GM21515 (cell line): ENCODE data around the gene B3GNT9.

Experiments
- ATAC-seq: cut with Tn5 transposase; IDR thresholded peaks from one replicate; pipeline ENCODE4 v1.9.1; 2021; ENCODE audit not compliant: unreplicated experiment

B3GNT9 gene

DNA sequence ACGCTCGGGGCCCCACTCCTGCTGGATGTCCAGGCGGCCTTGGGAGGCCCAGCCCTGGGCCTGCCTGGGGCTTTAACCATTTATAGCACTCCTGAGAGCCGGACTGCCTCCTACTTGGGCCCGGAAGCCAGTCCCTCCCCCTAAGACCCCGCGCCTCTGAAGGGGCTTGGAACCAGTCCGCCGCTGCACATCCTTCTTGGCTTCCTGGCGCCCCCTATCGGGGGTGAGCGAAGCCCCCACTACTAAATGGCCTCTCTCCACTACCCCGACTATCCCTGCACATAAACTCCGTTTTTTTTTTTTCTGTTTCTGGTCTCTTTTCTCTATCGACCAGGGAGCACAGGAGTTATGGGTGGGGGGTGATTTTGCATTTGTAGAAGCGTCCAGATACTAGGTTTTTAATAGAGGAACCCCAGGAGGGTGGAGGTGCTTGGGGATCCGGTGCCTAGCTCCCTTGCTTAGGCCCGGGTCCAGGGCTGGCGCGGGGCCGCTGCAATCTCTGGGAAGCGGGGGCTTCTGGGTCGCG, 18.9 kb upstream of the B3GNT9 start:
- no peak for ATAC-seq

DNA sequence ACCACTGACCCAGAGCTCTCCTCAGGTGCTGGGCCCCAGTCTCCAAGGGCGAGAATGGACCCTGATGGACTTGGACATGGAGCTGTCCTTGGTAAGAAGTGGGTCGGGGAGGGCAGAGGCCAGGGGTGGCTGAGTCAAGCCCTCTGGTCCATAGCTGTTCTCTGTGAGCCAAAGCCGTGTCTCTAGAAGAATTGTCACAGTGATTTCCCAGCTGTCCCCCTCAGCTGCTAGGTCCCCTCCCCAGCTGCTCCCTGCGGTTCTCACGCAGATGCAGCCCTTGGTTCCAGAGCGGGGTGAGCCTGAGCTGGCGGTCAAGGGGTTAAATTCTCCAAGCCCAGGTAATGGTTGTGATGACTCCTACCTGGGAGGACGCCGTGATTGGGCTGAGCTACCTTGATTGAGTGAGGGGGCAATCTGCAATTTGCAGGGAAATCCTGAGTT, 18.2 kb upstream of the B3GNT9 start:
- no peak for ATAC-seq

DNA sequence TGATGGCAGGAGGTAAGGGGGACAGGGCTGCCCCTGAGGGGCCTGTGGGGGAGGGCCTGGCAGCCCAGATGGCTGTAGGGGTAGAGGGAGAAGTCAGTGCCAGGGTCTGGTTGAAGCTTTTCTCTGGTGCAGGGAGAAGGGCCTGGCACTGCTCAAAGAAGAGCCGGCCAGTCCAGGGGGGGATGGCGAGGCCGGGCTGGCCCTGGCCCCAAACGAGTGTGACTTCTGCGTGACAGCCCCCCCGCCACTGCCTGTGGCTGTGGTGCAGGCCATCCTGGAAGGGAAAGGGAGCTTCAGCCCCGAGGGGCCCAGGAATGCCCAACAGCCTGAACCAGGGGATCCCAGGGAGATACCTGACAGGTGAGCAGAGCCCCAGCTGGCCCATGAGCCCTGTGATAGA, 16.8 kb upstream of the B3GNT9 start:
- no peak for ATAC-seq

- ATAC-seq, result no peak
Measured at GRCh38 chr16:67166598-67167168, 15.9 kb upstream of the B3GNT9 start.

DNA sequence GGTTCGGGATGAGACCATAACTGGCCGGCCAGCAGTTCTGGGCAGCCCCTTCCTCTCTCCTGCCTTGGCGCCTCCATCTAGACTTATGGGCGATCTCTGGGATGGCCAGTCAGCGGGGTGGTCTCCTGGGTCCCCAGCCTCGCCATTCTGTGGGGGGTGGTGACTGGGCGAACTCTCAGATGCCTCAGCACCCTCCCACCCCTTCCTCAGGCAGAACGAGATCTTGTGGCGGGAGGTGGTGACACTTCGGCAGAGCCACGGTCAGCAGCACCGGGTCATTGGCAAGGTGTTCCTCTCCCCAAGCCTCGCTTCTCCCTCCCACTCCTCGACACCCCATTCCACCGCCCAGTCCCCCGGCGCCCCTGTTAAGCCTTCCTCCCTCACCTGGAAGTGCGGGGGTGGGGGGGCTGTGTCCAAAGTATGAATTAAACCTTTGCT, 15.3 kb upstream of the B3GNT9 start:
- no peak for ATAC-seq

DNA sequence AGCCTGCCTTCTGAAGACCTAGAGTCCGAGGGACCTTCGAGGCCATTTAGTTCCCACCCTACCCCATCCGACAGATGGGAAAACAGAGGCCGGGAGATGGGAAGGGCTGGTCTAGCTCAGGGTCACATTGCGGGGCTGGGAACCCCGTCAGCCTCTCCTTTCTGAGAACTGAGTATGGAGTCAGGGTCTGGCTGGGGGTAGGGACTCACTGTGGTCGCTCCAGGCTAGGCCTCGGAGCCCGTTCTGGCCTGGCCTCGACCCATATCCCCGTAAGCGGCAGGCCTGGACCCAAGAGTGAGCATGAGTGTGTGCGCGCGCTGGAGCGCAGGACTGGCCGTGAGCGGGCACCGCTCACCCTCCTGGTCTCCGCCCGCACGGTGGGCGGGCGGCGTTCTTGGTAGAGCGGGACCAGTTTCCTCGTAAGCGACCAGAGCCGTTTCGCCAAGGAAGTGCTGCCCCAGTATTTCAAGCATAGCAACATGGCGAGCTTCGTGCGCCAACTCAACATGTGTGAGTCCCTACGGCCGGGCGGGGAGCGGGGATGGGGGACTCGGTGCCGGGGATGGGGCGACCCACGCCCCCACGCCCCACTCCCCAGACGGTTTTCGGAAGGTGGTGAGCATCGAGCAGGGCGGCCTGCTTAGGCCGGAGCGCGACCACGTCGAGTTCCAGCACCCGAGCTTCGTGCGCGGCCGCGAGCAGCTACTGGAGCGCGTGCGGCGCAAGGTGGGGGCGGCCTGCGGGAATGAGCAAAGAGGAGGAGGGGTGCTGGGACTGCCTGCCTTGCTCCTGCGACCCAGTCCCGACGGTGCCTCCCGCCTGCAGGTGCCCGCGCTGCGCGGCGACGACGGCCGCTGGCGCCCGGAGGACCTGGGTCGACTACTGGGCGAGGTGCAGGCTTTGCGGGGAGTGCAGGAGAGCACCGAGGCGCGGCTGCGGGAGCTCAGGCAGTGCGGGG, 14.6 kb upstream of the B3GNT9 start:
- ATAC-seq, result no peak

DNA sequence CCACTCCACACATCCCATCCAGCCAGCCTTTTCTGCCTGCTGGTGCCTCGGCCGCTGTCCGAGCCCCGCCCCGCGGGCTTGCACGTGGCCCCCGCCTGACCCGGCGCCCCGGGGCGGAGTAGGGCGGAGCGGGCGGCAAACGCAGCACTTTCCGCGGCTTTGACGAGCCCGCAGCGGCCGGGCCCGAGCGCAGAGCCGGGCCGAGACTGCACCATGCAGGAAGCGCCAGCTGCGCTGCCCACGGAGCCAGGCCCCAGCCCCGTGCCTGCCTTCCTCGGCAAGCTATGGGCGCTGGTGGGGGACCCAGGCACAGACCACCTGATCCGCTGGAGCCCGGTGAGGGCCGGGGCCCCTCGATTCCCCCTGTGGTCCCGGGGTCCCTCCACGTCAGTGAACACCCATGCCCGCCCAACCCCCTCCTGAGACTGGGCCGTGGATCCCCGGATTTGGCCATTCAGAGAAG, 13.8 kb upstream of the B3GNT9 start, which contains the start of gene HSF4:
HSF4 (plus strand) TSS at position 147 of the 463 bp plus-strand sequence; CDS start at position 214, 67 bp downstream.
- no peak for ATAC-seq

- ATAC-seq, result no peak
Measured at GRCh38 chr16:67163999-67164558, 13.3 kb upstream of the B3GNT9 start.

DNA sequence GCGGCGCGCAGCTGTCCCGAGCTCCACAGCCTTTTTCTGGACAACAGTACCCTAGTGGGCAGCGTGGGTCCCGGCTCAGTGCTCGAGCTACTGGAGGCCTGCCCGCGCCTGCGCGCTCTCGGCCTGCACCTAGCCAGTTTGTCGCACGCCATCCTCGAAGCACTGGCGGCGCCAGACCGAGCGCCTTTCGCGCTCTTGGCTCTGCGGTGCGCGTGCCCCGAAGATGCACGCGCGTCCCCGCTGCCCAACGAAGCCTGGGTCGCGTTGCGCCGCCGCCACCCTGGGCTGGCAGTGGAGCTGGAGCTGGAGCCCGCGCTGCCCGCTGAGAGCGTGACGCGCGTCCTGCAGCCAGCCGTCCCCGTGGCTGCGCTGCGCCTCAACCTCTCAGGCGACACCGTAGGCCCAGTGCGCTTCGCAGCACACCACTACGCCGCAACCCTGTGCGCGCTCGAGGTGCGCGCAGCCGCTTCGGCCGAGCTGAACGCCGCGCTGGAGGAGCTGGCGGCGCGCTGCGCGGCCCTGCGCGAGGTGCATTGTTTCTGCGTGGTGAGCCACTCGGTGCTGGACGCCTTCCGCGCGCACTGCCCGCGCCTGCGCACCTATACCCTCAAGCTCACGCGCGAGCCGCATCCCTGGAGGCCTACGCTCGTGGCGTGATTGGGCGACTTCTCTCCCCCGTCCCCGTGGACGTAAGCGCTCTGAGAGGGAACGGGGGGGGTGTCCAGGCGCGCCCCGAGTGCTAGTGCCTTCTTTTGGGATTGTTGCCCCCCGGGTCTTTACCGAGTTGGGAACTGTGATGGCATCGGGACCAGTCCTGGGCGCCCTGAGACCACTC, 12.6 kb upstream of the B3GNT9 start:
- ATAC-seq, result no peak

- ATAC-seq, result no peak
Measured at GRCh38 chr16:67162506-67163163, 11.8 kb upstream of the B3GNT9 start.

DNA sequence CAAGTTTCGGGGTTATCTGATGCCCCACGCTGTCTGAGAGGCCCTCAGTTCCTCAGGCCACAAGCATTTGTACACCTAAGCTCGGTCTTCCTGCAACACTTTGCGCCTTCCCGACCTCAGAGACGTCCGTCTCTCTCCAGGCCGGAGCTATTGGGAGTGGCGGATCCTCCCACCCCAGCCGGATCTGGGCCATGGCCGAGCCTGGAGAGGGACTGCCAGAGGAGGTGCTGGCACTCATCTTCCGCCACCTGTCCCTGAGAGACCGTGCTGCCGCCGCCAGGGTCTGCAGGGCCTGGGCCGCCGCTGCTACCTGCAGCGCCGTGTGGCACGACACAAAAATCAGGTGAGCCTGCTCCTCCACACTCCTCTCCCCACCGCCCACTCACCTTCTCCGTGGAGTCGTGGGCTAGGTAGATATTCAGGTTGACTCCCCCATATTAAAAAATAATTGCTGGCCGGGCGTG, 10.8 kb upstream of the B3GNT9 start:
- ATAC-seq, result no peak

GRCh38 chr16:67158637-67159600, 8.1 kb upstream of the B3GNT9 start:
- ATAC-seq, result peak; percentile 40

- no peak for ATAC-seq
Measured at GRCh38 chr16:67157892-67158635, 7.3 kb upstream of the B3GNT9 start.

DNA sequence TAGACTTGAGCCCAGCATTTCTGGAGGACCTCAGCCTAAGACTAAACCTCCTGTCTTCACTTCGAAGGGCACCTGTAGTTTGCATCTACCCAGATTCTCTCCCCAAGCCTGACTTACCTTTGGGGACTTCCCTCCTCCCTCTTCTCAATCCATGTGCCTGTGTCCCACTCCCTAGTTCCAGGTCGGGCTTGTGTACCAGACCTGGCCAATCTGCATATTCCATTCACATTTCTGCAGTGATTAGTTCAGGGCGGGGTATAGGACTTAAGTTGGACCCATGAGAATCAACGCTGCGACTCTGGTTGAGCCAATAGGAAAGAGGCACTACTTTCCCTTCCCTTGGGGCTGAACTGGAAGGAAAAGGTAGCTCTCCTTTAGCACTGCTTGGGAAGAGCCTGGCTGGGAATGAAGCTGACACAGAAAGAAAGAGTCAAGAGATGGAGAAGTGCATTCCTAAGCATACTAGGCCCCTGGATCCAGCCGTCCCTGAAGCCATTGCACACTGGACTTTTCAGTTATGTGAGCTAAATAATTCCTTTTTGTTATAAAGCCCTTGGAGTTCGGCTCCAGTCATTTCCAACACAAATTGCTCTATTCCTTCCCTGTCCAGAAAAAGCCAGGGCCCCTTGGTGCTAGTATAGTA, 6.4 kb upstream of the B3GNT9 start:
- ATAC-seq, result no peak

DNA sequence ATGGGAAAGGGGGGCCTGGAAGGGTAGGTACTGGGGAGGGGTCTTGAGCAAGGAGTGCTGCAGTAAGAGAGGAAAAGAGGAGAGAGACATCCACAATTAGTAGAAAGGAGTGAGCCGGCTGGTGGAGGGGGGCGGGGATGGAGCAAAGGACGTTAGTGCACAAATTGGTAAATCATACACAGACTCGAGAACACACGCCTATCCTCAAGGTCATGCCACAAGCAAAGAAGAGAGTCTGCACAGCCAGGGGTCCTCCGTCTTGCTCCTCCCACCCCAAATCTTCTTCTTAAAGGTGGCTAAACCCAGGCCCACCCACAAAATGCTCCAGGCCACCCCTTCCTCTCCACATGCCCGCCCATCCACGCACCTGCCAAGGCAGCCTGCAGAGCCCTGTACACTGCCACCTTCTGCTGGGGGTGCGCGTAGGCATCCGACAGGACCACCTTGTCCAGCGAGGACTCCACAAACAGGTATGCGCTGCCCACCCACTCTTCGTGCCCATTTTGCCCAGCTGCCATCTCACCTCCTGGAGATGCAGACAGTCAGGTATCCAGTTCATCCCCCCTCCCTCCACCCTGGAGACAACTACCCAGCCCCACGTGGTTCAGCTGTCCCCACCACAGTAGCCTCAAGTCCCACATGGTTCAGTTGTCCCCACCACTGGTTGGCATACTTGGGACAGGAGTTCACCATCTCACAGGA, 5.5 kb upstream of the B3GNT9 start:
- ATAC-seq, result no peak

- no peak for ATAC-seq
Measured at GRCh38 chr16:67155295-67156142, 4.7 kb upstream of the B3GNT9 start.
